ENCODE measurements around the gene ABR.

GRCh38 chr17:957856-958421, 221.8 kb downstream of the ABR start:
- TF ChIP-seq MAFK (conservative IDR thresholded peaks at IDR 0.05 in 1 of 2, IDR thresholded peaks at IDR 0.05 in 1 of 2; ENCODE audit: low read length in 2 of 2) (no peak), PHF21A (CRISPR knock-in tag; IDR thresholded peaks at IDR 0.05) (no peak), RFX5 (IDR thresholded peaks at IDR 0.05; ENCODE audit: low read depth, low read length) (no peak), SATB2 (CRISPR knock-in tag; IDR thresholded peaks at IDR 0.05) (no peak), MLLT10 (CRISPR knock-in tag; IDR thresholded peaks at IDR 0.05) (no peak), POLR2AphosphoS5 (IDR thresholded peaks at IDR 0.05; ENCODE audit: low read depth, low read length) (no peak)
